HG03457 (cell line): Measurements from ENCODE around the gene RAB10.
A peak's percentile ranks its signal among the peaks of the same experiment; 100 is the strongest.
"Not testable (repeated sequence)": the region's sequence is repeated elsewhere in the genome, so short reads cannot be mapped to it uniquely, and the experiment has no call there.

Experiments used
- ATAC-seq: cut with Tn5 transposase; IDR thresholded peaks from one replicate; pipeline ENCODE4 v1.9.1; 2021; ENCODE audit warnings: moderate number of reproducible peaks; ENCODE audit not compliant: unreplicated experiment

The RAB10 gene

DNA sequence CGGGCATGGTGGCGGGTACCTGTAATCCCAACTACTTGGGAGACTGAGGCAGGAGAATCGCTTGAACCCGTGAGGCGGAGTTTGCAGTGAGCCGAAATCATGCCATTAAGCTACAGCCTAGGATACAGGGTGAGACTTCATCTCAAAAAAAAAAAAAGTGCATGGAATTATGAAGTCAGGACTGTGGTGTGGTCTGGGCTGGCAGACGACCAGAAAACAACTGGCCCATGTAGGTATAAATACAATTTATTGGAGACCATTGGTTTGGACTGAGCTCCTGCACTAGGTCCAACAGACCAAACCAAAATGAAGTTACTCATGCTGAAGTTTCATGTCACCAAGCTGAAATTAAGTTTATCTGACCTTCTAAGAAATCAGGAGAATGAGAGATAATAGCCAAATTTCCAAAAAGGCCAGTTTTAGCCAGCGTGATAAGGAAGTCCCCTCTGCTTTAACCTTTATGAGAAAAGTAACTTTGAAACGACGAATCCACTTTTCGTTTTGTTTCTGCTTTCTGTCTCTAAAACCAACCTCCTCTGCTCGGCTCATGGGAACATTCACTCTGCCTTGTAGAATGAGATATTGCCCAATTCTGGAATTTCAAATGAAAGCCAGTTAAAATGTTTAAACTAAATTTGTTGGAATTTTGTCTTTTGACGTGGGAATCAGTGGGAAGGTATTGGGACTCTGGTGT, 17.7 kb upstream of the RAB10 start:
- no peak for ATAC-seq

DNA sequence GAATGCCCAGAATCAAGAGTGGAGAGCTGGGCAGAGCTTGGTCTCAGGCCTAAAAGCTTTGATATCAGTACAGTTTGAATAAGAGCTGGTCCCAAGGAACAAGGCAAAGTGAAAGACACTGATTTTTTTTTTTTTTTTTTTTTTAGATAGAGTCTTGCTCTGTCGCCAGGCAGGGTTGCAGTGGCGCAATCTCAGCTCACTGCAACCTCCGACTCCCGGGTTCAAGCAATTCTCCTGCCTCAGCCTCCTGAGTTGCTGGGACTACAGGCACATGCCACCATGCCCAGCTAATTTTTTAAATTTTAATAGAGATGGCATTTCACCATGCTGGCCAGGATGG, 17.2 kb upstream of the RAB10 start:
- ATAC-seq, result not testable (repeated sequence)

DNA sequence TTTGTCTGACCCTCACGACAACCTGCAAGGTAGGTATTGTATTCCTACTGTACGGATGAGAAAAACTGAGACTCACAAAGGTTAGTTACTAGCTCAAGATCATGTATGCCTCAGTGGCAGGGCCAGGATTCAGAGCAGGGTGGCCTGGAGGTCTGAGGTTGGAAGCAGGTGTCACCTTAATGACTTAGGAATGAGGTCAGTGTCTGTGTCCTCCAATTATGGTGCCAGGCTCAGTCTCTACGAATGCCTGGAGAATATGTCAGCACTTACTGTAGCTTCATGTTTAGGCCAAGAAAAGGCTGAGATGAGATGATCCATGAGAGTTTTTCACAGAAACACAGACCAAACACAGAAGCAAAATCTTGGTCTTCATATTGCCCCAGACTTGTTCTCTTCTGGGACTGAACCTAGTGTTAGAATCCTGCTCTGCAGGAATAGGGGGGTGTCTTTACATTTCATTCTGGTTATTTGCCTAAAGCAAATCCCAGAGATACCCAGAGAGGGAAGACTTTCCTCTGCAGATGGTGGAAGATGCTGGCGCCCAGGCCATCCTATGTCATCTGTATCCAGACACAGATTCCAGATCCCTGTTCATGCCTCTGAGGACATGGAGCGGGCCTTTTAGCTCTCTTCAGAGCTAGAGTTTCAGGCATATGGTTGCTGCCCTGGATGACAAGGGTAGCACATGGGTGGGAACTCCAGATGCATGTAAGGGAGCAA, 16.3 kb upstream of the RAB10 start:
- ATAC-seq, result no peak

DNA sequence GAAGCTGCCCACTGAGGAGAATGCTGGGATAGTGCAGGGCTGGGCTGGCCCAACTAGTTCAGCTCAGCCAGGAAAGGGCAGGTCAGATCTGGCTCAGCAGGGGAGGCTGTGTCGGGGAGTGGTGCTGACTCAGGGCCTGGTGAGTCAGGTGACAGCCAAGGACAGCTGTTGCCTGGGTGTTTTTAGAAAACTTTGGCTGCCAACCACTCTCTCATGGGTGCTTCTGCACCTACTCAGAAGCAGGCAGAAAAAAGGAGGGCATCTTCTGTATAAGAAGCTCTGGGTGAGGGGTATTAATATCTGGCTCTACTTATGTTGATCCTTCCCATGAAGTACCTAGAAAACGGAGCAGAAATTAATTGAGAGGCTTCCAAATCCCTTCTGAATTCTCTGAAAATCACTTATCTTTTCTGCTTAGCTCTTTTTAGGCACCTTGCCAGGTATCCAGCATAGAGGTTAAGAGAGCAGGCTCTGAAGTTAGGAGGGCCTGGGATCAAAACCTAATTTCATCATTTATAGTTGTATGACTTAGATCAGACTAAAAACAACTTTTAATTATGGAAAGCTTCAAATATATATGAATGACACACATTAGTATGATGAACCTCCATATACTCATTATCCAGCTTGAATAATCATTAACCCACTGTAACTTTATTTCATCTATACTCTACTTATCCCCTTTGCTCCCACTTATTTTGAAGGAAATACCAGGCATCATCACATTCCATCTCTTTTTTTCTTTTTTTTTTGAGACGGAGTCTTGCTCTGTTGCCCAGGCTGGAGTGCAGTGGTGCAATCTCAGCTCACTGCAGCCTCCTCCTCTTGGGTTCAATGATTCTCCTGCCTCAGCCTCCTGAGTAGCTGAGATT, 15.5 kb upstream of the RAB10 start:
- no peak for ATAC-seq

DNA sequence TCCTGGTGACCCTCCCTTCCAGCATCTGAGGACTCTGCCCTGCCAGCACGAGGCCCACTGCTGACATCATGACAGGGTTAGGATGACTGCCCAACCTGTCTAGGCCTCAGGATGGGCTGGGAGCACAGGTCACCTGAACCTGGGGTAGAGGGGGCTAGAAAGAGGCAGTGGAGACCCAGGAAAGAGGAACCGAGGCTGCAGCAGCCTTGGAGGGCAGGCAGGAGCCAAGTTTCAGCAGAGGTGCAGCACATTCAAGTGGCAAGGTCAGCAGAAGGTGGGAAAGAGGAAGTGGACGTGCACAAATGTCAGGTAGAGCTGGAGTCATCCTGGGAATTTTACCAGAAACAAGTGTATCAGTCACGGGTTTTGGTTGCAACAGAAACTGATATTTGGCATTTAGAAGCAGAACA, 13.6 kb upstream of the RAB10 start:
- ATAC-seq, result no peak

DNA sequence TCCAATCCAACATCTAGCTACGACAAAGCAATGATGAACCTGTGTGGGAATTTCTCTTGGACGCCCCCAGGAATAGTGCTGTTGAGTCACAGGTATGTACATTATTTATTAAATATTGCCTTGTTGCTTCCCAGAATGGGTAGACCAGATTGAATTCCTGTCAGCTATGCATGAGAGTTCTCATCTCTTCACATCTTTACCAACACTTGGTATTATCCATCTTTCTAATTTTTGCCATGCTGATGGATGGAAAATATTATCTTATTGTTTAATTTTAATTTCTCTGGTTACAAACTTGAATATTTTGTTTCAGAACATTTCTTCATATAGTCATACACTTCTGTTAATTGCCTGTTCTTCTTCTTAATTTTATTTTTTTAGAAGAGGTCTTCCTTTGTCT, 9.6 kb upstream of the RAB10 start:
- ATAC-seq, result no peak

DNA sequence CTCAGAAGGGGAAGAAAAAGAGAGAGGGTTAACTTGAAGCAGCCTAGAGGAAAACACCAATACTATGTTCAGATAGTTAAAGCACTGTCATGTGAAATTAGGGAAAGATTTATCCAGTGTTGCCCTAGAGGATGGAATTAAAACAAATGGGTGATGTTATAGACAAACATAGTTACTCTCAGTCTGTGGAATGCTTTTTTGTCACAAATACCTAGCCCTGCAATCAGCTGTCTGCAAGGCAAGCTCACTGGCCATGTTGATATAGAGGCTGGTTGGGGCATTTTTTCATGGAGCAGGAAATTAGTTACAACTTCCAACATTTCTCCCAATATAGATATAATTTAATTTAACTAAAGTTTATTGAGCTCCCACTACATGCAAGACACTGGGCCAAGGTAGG, 8.4 kb upstream of the RAB10 start:
- ATAC-seq, result no peak

DNA sequence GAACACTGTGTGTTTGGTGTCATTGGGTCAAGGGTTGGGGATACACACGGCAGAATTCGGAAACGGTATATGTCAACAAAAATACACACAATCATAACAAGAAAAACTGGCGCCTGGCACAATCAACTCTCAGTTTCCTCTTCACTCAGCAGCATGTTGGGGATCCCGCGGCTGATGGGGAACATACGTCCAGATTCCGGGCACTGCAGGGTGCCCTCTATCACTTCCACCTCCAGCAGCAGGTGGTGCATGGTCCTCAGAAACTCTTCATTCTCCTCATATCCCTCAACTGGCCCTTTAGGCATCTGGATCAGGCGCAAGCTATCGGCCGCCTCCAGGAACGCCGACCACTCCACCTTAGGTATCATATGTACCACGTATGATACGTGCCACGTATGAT, 5.8 kb upstream of the RAB10 start:
- not testable (repeated sequence) for ATAC-seq

DNA sequence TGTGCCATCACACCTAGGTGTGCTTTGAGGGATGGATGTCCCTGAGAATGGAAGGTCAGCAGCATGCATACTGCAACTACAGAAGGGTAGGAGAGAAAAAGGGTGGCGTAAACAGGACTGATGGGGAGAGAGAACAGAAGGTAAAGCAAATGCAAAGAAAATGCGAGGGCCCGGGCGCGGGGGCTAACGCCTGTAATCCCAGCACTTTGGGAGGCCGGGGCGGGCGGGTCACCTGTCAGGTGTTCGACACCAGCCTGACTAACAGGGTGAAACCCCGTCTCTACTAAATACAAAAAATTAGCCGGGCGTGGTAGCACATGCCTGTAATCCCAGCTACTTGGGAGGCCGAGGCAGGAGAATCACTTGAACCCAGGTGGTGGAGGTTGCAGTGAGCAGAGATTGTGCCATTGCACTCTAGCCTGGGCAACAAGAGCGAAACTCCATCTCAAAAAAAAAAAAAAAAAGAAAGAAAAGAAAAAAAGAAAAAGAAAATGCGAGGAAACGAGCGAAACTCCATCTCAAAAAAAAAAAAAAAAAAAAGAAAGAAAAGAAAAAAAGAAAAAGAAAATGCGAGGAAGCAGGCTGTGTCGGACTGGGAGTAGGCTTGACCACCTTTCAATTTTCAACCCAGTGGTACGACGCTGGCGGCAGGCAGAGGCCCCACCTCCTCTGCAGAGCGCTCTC, 1.2 kb upstream of the RAB10 start:
- ATAC-seq, result peak; percentile 7

DNA sequence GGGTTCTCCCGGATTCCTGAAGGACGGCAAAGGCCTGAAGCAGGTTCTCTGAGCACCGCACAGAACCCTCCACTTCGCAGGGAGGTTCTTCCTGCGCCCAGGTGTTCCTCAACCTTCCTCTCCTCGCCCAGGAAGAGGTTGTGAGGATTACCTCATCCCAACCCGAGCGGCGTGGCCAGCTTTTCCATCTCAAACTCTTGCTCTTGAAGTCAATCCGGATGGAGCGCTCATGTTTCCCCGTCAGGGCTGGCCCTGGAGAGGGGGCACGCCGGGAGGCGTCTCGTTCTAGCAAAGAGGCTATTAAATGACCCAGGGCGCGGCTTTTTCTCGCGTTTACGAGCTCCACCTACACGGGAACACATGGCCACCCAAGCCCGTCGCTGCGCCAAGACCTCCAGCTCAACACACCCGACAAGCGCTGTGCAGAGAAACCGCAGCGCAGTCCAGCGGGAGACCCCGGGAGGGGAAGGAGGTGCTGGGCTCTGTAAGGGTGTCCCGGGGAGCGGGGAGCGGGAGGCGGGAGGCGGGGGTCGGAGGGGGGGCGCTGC, 540 bp upstream of the RAB10 start:
- peak; percentile 13 for ATAC-seq

DNA sequence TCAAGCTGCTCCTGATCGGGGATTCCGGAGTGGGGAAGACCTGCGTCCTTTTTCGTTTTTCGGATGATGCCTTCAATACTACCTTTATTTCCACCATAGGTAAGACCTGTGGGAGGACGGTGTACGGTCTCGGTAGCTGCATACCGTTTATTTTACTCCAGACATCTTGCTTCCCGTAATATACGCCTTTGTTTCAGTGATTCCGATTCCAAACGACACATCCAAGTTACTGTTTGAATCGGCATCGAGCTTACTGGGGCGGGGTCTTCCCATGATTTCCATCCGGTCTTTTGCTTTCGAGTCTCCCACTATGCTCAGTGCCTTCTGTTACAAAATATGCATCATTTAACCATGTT, 731 bp downstream of the RAB10 start:
- ATAC-seq, result no peak

DNA sequence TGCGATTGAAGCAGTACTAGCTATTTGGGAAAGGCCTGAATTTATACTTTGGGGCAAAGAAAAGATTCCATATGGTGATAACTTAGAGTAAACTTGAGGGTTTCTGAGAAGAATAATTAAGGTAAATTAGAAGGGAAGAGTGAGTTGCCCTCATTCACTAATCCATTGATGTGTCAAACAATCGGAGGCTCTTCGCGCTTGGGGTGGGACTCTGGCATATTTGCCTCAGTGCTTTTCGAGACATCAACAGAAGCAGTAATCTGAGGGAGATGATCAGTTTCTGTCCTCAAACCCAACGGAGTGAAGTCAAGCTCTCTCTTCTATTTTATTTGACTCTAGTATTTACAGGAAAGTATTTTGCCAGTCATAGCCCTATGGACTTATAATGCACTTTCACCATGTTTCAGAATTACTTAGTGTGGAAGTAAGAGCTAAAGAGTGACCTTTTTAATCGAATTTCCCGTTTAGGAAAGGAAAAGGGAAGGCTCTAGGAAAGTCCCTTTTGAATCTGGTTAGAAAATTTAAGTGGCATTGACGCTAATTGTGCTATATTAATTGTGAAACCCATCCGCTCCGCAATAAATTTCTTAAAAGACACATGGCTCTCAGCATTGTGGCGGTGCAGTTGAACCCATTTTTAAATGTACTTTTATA, 1.3 kb downstream of the RAB10 start:
- ATAC-seq, result no peak

DNA sequence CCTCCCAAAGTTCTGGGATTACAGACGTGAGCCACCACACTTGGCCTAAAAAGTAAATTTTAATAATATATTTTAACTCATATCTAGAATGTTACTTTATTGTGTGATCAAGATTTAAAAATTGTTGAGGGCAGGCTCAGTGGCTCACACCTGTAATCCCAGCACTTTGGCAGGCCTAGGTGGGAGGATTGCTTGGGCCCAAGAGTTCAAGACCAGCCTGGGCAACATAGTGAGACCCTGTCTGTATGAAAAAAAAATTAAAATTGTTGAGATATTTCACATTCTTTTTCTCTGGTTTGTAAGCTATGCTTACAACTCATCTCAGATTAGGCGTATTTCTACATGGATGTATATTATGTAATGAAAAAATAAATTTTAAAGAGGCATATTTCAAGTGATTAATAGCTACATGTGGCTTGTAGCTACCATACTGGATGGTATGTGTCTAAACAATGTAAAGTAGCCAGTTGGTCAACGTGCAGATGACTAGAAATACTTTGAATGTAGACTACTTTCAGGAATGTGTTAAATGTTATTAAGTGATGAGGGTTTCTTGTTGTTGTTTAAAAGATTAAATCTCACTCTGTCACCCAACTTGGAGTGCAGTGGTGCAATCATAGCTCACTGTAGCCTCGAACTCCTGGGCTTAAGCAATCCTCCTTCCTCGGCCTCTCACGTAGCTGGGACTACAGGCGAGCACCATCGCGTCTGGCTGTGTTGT, 5.9 kb downstream of the RAB10 start:
- ATAC-seq, result no peak

DNA sequence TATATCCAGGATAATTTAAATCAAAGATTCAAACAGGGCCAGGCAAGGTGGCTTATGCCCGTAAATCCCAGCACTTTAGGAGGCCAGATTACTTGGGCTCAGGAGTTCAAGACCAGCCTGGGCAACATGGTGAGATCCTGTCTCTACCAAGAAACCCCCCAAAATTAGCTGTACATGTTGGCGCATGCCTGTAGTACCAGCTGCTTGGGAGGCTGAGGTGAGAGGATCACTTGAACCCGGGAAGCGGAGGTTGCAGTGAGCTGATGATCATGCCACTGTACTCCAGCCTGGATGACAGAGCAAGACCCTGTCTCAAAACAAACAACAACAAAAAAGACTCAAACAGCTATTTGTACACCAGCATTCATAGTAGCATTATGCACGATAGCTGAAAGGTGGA, 9.2 kb downstream of the RAB10 start:
- no peak for ATAC-seq

DNA sequence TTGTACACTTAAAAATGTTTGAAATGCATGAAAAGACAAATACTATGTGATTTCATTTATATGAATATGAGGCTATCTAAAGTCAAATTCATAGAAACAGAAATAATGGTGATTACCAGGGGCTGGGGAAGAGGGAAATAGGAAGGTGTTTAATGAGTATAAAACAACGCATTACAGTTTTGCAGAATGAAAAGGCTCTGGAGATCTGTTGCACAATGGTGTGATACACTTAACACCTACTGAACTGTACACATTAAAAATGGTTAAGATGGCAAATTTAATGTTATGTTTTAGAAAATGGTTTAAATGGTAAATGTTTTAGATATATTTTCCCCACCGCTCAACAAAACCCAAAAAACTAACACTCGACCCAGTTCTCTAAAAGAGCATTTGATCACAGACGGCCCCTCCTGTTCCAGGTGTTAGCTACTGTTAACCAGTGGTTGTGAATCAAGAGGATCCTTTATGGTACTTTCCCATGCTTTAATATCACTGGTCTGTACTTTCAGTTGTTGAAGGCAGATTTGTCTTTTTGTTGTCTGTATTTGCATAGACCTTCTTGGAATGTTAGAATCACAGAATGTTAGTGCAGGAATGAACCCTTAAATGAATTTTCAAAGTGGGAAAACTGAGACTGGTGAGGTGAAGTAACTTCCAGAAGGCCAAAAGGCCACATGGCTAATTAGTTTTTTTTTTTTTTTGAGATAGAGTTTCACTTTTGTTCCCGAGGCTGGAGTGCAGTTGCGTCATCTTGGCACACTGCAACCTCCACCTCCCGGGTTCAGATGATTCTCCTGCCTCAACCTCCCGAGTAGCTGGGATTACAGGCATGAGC, 10.2 kb downstream of the RAB10 start:
- ATAC-seq, result peak; percentile 54

DNA sequence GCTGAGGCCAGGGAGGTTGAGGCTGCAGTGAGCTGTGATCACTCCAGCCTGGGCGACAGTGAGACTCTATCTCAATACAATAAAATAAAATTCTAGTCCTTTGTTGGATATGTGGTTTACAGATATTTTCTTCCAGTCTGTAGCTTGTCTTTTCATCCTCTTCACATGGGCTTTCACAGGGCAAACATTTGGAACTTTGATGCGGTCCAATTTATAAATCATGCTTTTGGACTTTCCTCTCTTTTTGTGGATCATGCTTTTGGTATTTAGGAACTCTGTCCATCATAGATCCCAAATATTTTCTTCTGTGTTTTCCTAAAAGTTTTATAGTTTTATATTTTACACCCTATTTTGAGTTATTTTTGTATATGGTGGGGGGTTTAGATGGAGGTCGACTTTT, 14.9 kb downstream of the RAB10 start:
- ATAC-seq, result no peak

DNA sequence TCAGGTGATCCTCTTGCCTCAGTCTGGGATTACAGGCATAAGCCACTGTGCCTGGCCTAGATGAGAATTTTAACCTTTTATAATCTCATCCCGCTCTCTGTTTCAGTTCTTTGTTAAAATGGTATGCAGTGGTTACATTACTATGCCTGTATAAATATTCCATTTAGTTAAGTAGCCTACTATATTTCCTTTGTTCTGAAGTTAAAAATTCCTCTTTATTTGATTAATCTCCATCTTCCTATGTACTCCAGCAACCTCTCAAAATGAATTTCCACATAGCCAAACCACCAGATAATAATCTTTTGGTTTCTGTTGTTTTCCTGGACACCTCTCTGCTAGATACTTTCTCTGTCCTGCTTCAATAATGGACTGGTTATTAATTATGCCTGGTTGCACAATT, 15.8 kb downstream of the RAB10 start:
- no peak for ATAC-seq

DNA sequence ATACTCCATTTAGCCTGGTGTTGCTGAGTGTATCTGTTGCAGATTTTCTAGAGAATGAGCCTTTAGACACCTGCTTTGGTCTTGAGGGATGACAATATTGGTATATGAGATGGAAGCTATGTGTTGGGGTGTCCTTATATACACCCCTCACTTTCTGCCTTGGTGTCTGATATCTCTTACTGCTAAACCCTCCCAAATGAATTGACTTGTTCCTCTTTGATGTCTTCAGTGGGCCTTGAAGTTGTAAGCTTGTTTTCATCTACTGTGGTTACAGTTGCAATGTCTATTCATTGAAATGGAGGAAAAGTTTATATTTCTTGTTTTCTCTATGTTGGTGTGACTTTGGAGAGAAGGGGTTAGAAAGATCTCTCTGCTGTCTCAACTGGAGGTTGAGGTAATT, 18.9 kb downstream of the RAB10 start:
- ATAC-seq, result no peak
